Measurements from ENCODE around the gene STMND1. TPM values are rescaled to one million over a fixed set of nuclear protein-coding genes. Genes with fewer than 3 reads are reported as not detected.

STMND1 gene
- total and polyA plus RNA-seq, 2 of the 8 experiments (the other 6 are each of a cell fraction or from before 2014, with no cell fraction given), result not detected

GRCh38 chr6:17081273-17081672 is 20.6 kb upstream of the STMND1 start:
- Histone ChIP-seq H4K5ac (ENCODE audit: insufficient read length, low read depth, low read length) (no peak overlapping the region), H3K4me2 (ENCODE audit: insufficient read depth in 1 of 2, low read depth in 2 of 2, low read length in 2 of 2) (no peak overlapping the region)
- FAIRE-seq, result no peak
- no peak for TF ChIP-seq SP1 (IDR thresholded peaks at IDR 0.05; ENCODE audit: low read depth, low read length)
- TF ChIP-seq CHD2 (IDR thresholded peaks at IDR 0.05; ENCODE audit: low read length), result no peak
- no peak for TF ChIP-seq SP2 (IDR thresholded peaks at IDR 0.05; ENCODE audit: low read length)
- no peak for TF ChIP-seq CBX8 (IDR thresholded peaks at IDR 0.05; ENCODE audit: borderline replicate concordance, low read depth, low read length)
- no peak for TF ChIP-seq GTF2F1 (IDR thresholded peaks at IDR 0.05; ENCODE audit: borderline replicate concordance, low read depth, low read length)
- no peak for TF ChIP-seq NRF1 (IDR thresholded peaks at IDR 0.05; ENCODE audit: low read depth, low read length)
- TF ChIP-seq BRCA1 (IDR thresholded peaks at IDR 0.05; ENCODE audit: low read depth, low read length), result no peak
- TF ChIP-seq HDAC2 (IDR thresholded peaks at IDR 0.05; ENCODE audit: borderline replicate concordance in 1 of 2, low read depth in 2 of 2, low read length in 2 of 2), result no peak
- no peak for TF ChIP-seq TAF7 (optimal IDR thresholded peaks at IDR 0.05; ENCODE audit: borderline replicate concordance, low read depth, low read length)
- TF ChIP-seq TBP (IDR thresholded peaks at IDR 0.05; ENCODE audit: low read depth, low read length), result no peak
- no peak for TF ChIP-seq MAFK (IDR thresholded peaks at IDR 0.05; ENCODE audit: low read depth, low read length)

More at GRCh38 chr6:17081273-17081672, 20.6 kb upstream of the STMND1 start:
- Histone ChIP-seq H2AK5ac (ENCODE audit: low read depth, low read length) (no peak overlapping the region), H3K27ac (ENCODE audit: low read depth, low read length) (no peak overlapping the region), H2BK120ac (replicated peaks; ENCODE audit: low read depth, low read length) (no peak overlapping the region), H3K56ac (replicated peaks; ENCODE audit: insufficient read length, low read depth, low read length) (no peak overlapping the region), H3K79me2 (ENCODE audit: control insufficient read depth in 1 of 2, insufficient read depth in 2 of 2, low read length in 2 of 2) (no peaks in the 10 kb centered on the region), H3K27me3 (replicated peaks in 1 of 4; ENCODE audit: control insufficient read depth in 3 of 4, extremely low read depth in 1 of 4, insufficient read depth in 3 of 4, low read length in 3 of 4) (no peaks in the 10 kb centered on the region), H4K8ac (ENCODE audit: extremely low read depth, insufficient read depth, low read length) (no peak overlapping the region), H2BK5ac (ENCODE audit: low read depth, low read length) (no peak overlapping the region), H3K23ac (ENCODE audit: insufficient read length) (no peak overlapping the region), H4K91ac (replicated peaks; ENCODE audit: insufficient read length, low read length) (no peak overlapping the region), H3K4me3 (ENCODE audit: extremely low read depth in 1 of 4, insufficient read depth in 2 of 4, low read depth in 3 of 4, low read length in 4 of 4) (no peak overlapping the region), H3K36me3 (ENCODE audit: control insufficient read depth in 2 of 4, insufficient read depth in 4 of 4, low read length in 3 of 4) (no peaks in the 10 kb centered on the region), H3K4ac (replicated peaks; ENCODE audit: insufficient read length, low read depth, low read length) (no peak overlapping the region), H4K20me1 (replicated peaks in 1 of 2; ENCODE audit: control insufficient read depth in 1 of 2, insufficient read depth in 2 of 2, low read length in 2 of 2) (no peaks in the 10 kb centered on the region), H3K23me2 (ENCODE audit: low read depth, low read length) (no peaks in the 10 kb centered on the region), H3K9me3 (ENCODE audit: insufficient read depth in 2 of 2, low read depth in 1 of 2, low read length in 1 of 2) (no peaks in the 10 kb centered on the region), H3K79me1 (ENCODE audit: low read depth, low read length) (no peaks in the 10 kb centered on the region), H2BK20ac (ENCODE audit: low read length) (no peak overlapping the region), H3K18ac (ENCODE audit: extremely low read depth, low read length) (no peak overlapping the region), H2BK15ac (ENCODE audit: low read length) (no peak overlapping the region), H2BK12ac (ENCODE audit: low read depth, low read length) (no peak overlapping the region), H2AFZ (ENCODE audit: low read length) (no peak overlapping the region), H3K4me1 (replicated peaks in 1 of 4; ENCODE audit: control insufficient read depth in 3 of 4, insufficient read depth in 4 of 4, low read length in 3 of 4) (no peaks in the 10 kb centered on the region), H3K14ac (ENCODE audit: insufficient read length) (no peak overlapping the region), H3K9ac (replicated peaks in 1 of 4; ENCODE audit: extremely low read depth in 1 of 4, low read depth in 3 of 4, low read length in 3 of 4) (no peak overlapping the region)
- ChIA-PET POLR2A (ENCODE audit: partially characterized antibody) (no interaction called here), CTCF (ENCODE audit: partially characterized antibody) (interaction anchor here (0.5 kb wide), 1 partner anchor 44 kb away, joined by 3 read pairs; no protein-coding TSS in a partner anchor)
- no peak for DNase-seq (ENCODE audit: low read depth in 1 of 2, low spot score in 2 of 2)
- 90% methylated on average over 4 of the region's 4 CpGs; no CpG with 5 or more reads in 1 of the 2 experiments for WGBS, 2 experiments (ENCODE audit: extremely low coverage in 1 of 2, insufficient coverage in 1 of 2, insufficient read length in 1 of 2, insufficient replicate concordance in 2 of 2, low coverage in 1 of 2, low lambda C conversion rate in 2 of 2, missing lambda C conversion rate in 1 of 2)

All from H1 (cell line).